GM12878 (cell line): ENCODE data around the gene PGAM2. TPM values are rescaled to one million over a fixed set of nuclear protein-coding genes. Genes with fewer than 3 reads are reported as not detected.

ENCODE experiments used
- BACH1 ChIP-seq: fragments of 450-650 bp; IDR thresholded peaks from 2 replicates; pipeline ENCODE4 v1.6.1; 2017; ENCODE audit warnings: mild to moderate bottlenecking, borderline replicate concordance
- CBFB ChIP-seq: IDR thresholded peaks from 2 replicates; pipeline ENCODE4 v1.6.1; 2016; ENCODE audit warnings: antibody characterized with exemption, low read depth
- CREB1 ChIP-seq: IDR thresholded peaks from 2 replicates; pipeline ENCODE4 v1.6.1; 2012; ENCODE audit warnings: low read depth, mild to moderate bottlenecking, inconsistent platforms
- DPF2 ChIP-seq: fragments of 450-650 bp; IDR thresholded peaks from 2 replicates; pipeline ENCODE4 v1.6.1; 2017; ENCODE audit warnings: mild to moderate bottlenecking
- EGR1 ChIP-seq, 2 experiments: IDR thresholded peaks; 1 replicate in 1 of 2; 2 replicates in 1 of 2; pipeline ENCODE4 v1.6.1; 2011 to 2012; ENCODE audit warnings: low read depth in 2 of 2, low read length in 2 of 2, borderline replicate concordance in 1 of 2, mild to moderate bottlenecking in 1 of 2, moderate library complexity in 1 of 2
- FOS ChIP-seq: IDR thresholded peaks from 3 replicates; pipeline ENCODE4 v1.6.1; 2011; ENCODE audit warnings: borderline replicate concordance; ENCODE audit not compliant: insufficient read length; ENCODE audit errors: extremely low read depth
- HCFC1 ChIP-seq: fragments of 150-350 bp; IDR thresholded peaks from 2 replicates; pipeline ENCODE4 v1.6.1; 2014; ENCODE audit warnings: low read length
- JUND ChIP-seq: IDR thresholded peaks from 2 replicates; pipeline ENCODE4 v1.6.1; 2012; ENCODE audit warnings: low read depth, mild to moderate bottlenecking, low read length, improper control_type of control experiment, moderate library complexity
- MXI1 ChIP-seq: fragments of 150-350 bp; IDR thresholded peaks from 2 replicates; pipeline ENCODE4 v1.6.1; 2011; ENCODE audit warnings: low read depth, mild to moderate bottlenecking, inconsistent platforms, low read length, improper control_type of control experiment
- NRF1 ChIP-seq: conservative IDR thresholded peaks from 2 replicates; pipeline ENCODE4 v1.6.1; 2011; ENCODE audit warnings: mild to moderate bottlenecking, low read depth, low read length, improper control_type of control experiment
- SIN3A ChIP-seq: IDR thresholded peaks from 2 replicates; pipeline ENCODE4 v1.6.1; 2012; ENCODE audit warnings: low read depth, low read length, improper control_type of control experiment
- SMAD1 ChIP-seq: fragments of 450-650 bp; IDR thresholded peaks from 2 replicates; pipeline ENCODE4 v1.6.1; 2018; ENCODE audit warnings: mild to moderate bottlenecking, low read depth; ENCODE audit not compliant: partially characterized antibody
- SMAD5 ChIP-seq: IDR thresholded peaks from 2 replicates; pipeline ENCODE4 v1.6.1; 2016; ENCODE audit warnings: antibody characterized with exemption, low read depth
- SP1 ChIP-seq: IDR thresholded peaks from one replicate; pipeline ENCODE4 v1.6.1; 2011; ENCODE audit warnings: low read depth, low read length
- TCF12 ChIP-seq: IDR thresholded peaks from 2 replicates; pipeline ENCODE4 v1.6.1; 2011; ENCODE audit warnings: low read depth, mild to moderate bottlenecking, low read length
- ZNF207 ChIP-seq: fragments of 450-650 bp; IDR thresholded peaks from 2 replicates; pipeline ENCODE4 v1.6.1; 2014; ENCODE audit warnings: antibody characterized with exemption, mild to moderate bottlenecking, borderline replicate concordance
- ZNF384 ChIP-seq: IDR thresholded peaks from 2 replicates; pipeline ENCODE4 v1.6.1; 2012; ENCODE audit warnings: low read depth, mild to moderate bottlenecking, low read length, improper control_type of control experiment, borderline replicate concordance
- polyA plus RNA-seq, 11 experiments: library from polyadenylated mRNA; depleted of rRNA in 4 of 11; unstranded in 6 of 11; stranded (reverse) in 5 of 11; fragments of >200 nt; fragmentation: Nextera tagmentation in 4 of 11; fragmentation: Illumina TruSeq in 1 of 11; extraction: Ambion mirVana in 4 of 11; extraction: Trizol in 1 of 11; gene quantifications; 1 replicate in 1 of 11; 2 replicates in 10 of 11; pipeline versions ENCODE4 v1.2.1 to v1.2.3, GENCODE V29; 2011 to 2016; ENCODE audit warnings: inconsistent platforms in 2 of 11, missing spikeins in 2 of 11, low read depth in 1 of 11
- total RNA-seq, 4 experiments: library from RNA; depleted of rRNA in 3 of 4; stranded (reverse); fragments of >200 nt in 3 of 4; fragmentation: Illumina TruSeq in 1 of 4; extraction: Trizol in 1 of 4; gene quantifications; 2 replicates each; pipeline versions ENCODE4 v1.2.1 to v1.2.3, GENCODE V29; 2013 to 2021
- TF ChIP-seq, protein P1 (sequence below): IDR thresholded peaks from 2 replicates; pipeline ENCODE4 v1.6.1; 2012; ENCODE audit warnings: low read depth, low read length, improper control_type of control experiment
- TF ChIP-seq, protein P2 (sequence below): fragments of 450-650 bp; IDR thresholded peaks from 2 replicates; pipeline ENCODE4 v1.6.1; 2017; ENCODE audit warnings: mild to moderate bottlenecking, low read depth, inconsistent platforms; ENCODE audit not compliant: poor library complexity, severe bottlenecking
- TF ChIP-seq, protein P3 (sequence below): fragments of 450-650 bp; IDR thresholded peaks from 2 replicates; pipeline ENCODE4 v1.6.1; 2016; ENCODE audit warnings: mild to moderate bottlenecking
- TF ChIP-seq, protein P4 (sequence below): fragments of 150-350 bp; IDR thresholded peaks from 2 replicates; pipeline ENCODE4 v1.6.1; 2014; ENCODE audit warnings: mild to moderate bottlenecking, low read depth, low read length
- TF ChIP-seq, protein P5 (sequence below): fragments of 450-650 bp; IDR thresholded peaks from 2 replicates; pipeline ENCODE4 v1.6.1; 2017; ENCODE audit warnings: low read depth, mild to moderate bottlenecking, moderate library complexity

The PGAM2 gene
- total and polyA plus RNA-seq, 10 of the 15 experiments (the other 5 are each of a cell fraction or from before 2014, with no cell fraction given), result not detected

DNA sequence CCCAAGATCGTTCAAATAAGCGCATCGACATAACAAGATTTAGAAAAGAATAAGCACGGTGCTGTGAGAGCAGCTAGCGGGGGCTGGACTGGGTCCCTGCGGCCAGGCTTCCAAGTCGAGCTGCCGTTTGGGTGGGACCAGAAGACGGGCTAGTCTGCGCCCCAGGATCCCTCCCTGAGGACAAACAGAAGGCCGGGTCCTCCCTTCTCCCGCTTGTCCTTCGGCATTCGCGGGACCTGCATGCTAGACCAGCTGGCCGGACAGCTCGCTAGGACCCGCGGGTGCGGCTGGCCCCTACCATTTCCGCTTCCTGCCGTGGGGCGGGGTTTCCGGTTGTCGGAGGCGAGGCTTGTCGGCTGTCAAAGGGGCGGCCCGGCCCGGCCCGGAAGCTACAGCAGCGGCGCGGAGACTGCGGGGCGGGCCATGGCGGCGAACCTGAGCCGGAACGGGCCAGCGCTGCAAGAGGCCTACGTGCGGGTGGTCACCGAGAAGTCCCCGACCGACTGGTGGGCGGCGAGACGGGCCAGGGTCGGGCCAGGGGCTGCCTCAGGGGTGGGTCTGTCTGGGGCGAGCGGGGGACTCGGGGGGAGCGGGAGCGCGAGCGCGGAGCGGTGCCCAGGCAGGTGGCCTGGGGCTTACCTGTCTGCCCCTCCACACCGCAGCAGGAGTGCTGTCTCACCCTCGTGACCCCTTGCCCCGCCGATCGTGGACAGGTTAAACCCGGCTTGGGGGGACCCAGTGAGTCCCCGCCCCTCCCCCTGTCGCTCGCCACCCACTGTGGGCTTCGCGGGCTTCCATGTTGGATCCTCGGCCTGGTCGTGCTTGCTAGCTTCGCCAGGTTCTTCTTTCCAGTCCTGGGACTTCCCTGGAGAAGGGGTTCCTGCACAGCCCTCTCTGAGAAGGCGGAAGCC, 20.8 kb downstream of the PGAM2 start, which contains the start of gene DBNL (continued):
- TF ChIP-seq ZNF207 (0 out of 2 replicates have a peak, but pooled peaks have one; percentile 61), SMAD1 (peak; percentile 59), FOS (no peak), SP1 (no peak), DPF2 (peak; percentile 18; the same call in 1 of the 2 replicates), ZNF384 (no peak), TCF12 (peak; percentile 55; the same call in 1 of the 2 replicates), SMAD5 (peak; percentile 95), CBFB (peak; percentile 48; the same call in 1 of the 2 replicates), EGR1 (IDR thresholded peaks at IDR 0.05; ENCODE audit: borderline replicate concordance in 1 of 2, low read depth in 2 of 2, low read length in 2 of 2) (peak; percentile 15 to 61; a peak in 2 of 3 replicates), SIN3A (peak; percentile 67; the same call in 1 of the 2 replicates), HCFC1 (peak; percentile 49; the same call in 1 of the 2 replicates), NRF1 (no peak), CREB1 (peak; percentile 70), JUND (no peak), MXI1 (peak; percentile 81), BACH1 (peak; percentile 13; the same call in 1 of the 2 replicates)
- TF ChIP-seq, protein P1, sequence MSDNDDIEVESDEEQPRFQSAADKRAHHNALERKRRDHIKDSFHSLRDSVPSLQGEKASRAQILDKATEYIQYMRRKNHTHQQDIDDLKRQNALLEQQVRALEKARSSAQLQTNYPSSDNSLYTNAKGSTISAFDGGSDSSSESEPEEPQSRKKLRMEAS, result peak; percentile 45; the same call in 1 of the 2 replicates
- TF ChIP-seq, protein P2, sequence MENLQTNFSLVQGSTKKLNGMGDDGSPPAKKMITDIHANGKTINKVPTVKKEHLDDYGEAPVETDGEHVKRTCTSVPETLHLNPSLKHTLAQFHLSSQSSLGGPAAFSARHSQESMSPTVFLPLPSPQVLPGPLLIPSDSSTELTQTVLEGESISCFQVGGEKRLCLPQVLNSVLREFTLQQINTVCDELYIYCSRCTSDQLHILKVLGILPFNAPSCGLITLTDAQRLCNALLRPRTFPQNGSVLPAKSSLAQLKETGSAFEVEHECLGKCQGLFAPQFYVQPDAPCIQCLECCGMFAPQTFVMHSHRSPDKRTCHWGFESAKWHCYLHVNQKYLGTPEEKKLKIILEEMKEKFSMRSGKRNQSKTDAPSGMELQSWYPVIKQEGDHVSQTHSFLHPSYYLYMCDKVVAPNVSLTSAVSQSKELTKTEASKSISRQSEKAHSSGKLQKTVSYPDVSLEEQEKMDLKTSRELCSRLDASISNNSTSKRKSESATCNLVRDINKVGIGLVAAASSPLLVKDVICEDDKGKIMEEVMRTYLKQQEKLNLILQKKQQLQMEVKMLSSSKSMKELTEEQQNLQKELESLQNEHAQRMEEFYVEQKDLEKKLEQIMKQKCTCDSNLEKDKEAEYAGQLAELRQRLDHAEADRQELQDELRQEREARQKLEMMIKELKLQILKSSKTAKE, result no peak
- TF ChIP-seq, protein P3, sequence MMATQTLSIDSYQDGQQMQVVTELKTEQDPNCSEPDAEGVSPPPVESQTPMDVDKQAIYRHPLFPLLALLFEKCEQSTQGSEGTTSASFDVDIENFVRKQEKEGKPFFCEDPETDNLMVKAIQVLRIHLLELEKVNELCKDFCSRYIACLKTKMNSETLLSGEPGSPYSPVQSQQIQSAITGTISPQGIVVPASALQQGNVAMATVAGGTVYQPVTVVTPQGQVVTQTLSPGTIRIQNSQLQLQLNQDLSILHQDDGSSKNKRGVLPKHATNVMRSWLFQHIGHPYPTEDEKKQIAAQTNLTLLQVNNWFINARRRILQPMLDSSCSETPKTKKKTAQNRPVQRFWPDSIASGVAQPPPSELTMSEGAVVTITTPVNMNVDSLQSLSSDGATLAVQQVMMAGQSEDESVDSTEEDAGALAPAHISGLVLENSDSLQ, result peak; percentile 85
- TF ChIP-seq, protein P4, sequence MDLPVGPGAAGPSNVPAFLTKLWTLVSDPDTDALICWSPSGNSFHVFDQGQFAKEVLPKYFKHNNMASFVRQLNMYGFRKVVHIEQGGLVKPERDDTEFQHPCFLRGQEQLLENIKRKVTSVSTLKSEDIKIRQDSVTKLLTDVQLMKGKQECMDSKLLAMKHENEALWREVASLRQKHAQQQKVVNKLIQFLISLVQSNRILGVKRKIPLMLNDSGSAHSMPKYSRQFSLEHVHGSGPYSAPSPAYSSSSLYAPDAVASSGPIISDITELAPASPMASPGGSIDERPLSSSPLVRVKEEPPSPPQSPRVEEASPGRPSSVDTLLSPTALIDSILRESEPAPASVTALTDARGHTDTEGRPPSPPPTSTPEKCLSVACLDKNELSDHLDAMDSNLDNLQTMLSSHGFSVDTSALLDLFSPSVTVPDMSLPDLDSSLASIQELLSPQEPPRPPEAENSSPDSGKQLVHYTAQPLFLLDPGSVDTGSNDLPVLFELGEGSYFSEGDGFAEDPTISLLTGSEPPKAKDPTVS, result no peak
- TF ChIP-seq, protein P5, sequence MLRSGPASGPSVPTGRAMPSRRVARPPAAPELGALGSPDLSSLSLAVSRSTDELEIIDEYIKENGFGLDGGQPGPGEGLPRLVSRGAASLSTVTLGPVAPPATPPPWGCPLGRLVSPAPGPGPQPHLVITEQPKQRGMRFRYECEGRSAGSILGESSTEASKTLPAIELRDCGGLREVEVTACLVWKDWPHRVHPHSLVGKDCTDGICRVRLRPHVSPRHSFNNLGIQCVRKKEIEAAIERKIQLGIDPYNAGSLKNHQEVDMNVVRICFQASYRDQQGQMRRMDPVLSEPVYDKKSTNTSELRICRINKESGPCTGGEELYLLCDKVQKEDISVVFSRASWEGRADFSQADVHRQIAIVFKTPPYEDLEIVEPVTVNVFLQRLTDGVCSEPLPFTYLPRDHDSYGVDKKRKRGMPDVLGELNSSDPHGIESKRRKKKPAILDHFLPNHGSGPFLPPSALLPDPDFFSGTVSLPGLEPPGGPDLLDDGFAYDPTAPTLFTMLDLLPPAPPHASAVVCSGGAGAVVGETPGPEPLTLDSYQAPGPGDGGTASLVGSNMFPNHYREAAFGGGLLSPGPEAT, result peak; percentile 56; the same call in 1 of the 2 replicates
